ENCODE measurements around the gene SUPV3L1. TPM values are rescaled to one million over a fixed set of nuclear protein-coding genes. Genes with fewer than 3 reads are reported as not detected.
A peak's percentile ranks its signal among the peaks of the same experiment; 100 is the strongest.

Gene SUPV3L1
- total RNA-seq, 1 experiment from 2014 or later: 38.7 TPM

GRCh38 chr10:69232252-69232651 is 52.2 kb downstream of the SUPV3L1 start:
- no peaks in the 10 kb centered on the region for H3K27me3 ChIP-seq (ENCODE audit: control insufficient read depth, insufficient read depth, low read length)
- DNase-seq: peak; percentile 59
- no peak overlapping the region for H3K4me3 ChIP-seq (ENCODE audit: insufficient read depth, low read depth, low read length)
- H3K36me3 ChIP-seq (replicated peaks; ENCODE audit: control insufficient read depth, insufficient read depth, low read length): no peaks in the 10 kb centered on the region

GRCh38 chr10:69232736-69233480 is 52.9 kb downstream of the SUPV3L1 start:
- DNase-seq: no peak
- Histone ChIP-seq H3K36me3 (replicated peaks; ENCODE audit: control insufficient read depth, insufficient read depth, low read length) (no peaks in the 10 kb centered on the region), H3K4me3 (ENCODE audit: insufficient read depth, low read depth, low read length) (no peak overlapping the region), H3K27me3 (ENCODE audit: control insufficient read depth, insufficient read depth, low read length) (no peaks in the 10 kb centered on the region)

- no peak for DNase-seq
- H3K27me3 ChIP-seq (ENCODE audit: control insufficient read depth, insufficient read depth, low read length): no peaks in the 10 kb centered on the region
- H3K36me3 ChIP-seq (replicated peaks; ENCODE audit: control insufficient read depth, insufficient read depth, low read length): no peaks in the 10 kb centered on the region
- no peak overlapping the region for H3K4me3 ChIP-seq (ENCODE audit: insufficient read depth, low read depth, low read length)
Measured at GRCh38 chr10:69234447-69234846, 54.4 kb downstream of the SUPV3L1 start.

GRCh38 chr10:69237528-69238159 is 57.6 kb downstream of the SUPV3L1 start:
- Histone ChIP-seq H3K27me3 (ENCODE audit: control insufficient read depth, insufficient read depth, low read length) (no peaks in the 10 kb centered on the region), H3K36me3 (replicated peaks; ENCODE audit: control insufficient read depth, insufficient read depth, low read length) (no peaks in the 10 kb centered on the region), H3K4me3 (ENCODE audit: insufficient read depth, low read depth, low read length) (no peak overlapping the region)
- DNase-seq: peak; percentile 89

GRCh38 chr10:69239136-69239535 is 59.1 kb downstream of the SUPV3L1 start:
- no peak for DNase-seq
- H3K36me3 ChIP-seq (replicated peaks; ENCODE audit: control insufficient read depth, insufficient read depth, low read length): no peaks in the 10 kb centered on the region
- H3K27me3 ChIP-seq (ENCODE audit: control insufficient read depth, insufficient read depth, low read length): no peaks in the 10 kb centered on the region
- no peak overlapping the region for H3K4me3 ChIP-seq (ENCODE audit: insufficient read depth, low read depth, low read length)

GRCh38 chr10:69239816-69240434 is 59.9 kb downstream of the SUPV3L1 start:
- Histone ChIP-seq H3K36me3 (replicated peaks; ENCODE audit: control insufficient read depth, insufficient read depth, low read length) (no peaks in the 10 kb centered on the region), H3K27me3 (ENCODE audit: control insufficient read depth, insufficient read depth, low read length) (no peaks in the 10 kb centered on the region), H3K4me3 (ENCODE audit: insufficient read depth, low read depth, low read length) (no peak overlapping the region)
- no peak for DNase-seq

- no peaks in the 10 kb centered on the region for H3K36me3 ChIP-seq (replicated peaks; ENCODE audit: control insufficient read depth, insufficient read depth, low read length)
- H3K4me3 ChIP-seq (ENCODE audit: insufficient read depth, low read depth, low read length): no peak overlapping the region
- H3K27me3 ChIP-seq (ENCODE audit: control insufficient read depth, insufficient read depth, low read length): no peaks in the 10 kb centered on the region
- DNase-seq: no peak
Measured at GRCh38 chr10:69240455-69240854, 60.4 kb downstream of the SUPV3L1 start.

- no peaks in the 10 kb centered on the region for H3K36me3 ChIP-seq (replicated peaks; ENCODE audit: control insufficient read depth, insufficient read depth, low read length)
- H3K4me3 ChIP-seq (ENCODE audit: insufficient read depth, low read depth, low read length): no peak overlapping the region
- H3K27me3 ChIP-seq (ENCODE audit: control insufficient read depth, insufficient read depth, low read length): no peaks in the 10 kb centered on the region
- no peak for DNase-seq
Measured at GRCh38 chr10:69241575-69241974, 61.5 kb downstream of the SUPV3L1 start.

GRCh38 chr10:69242040-69242851 is 62.2 kb downstream of the SUPV3L1 start:
- DNase-seq: no peak
- no peaks in the 10 kb centered on the region for H3K36me3 ChIP-seq (replicated peaks; ENCODE audit: control insufficient read depth, insufficient read depth, low read length)
- H3K4me3 ChIP-seq (ENCODE audit: insufficient read depth, low read depth, low read length): no peak overlapping the region
- no peaks in the 10 kb centered on the region for H3K27me3 ChIP-seq (ENCODE audit: control insufficient read depth, insufficient read depth, low read length)

- Histone ChIP-seq H3K4me3 (ENCODE audit: insufficient read depth, low read depth, low read length) (no peak overlapping the region), H3K36me3 (replicated peaks; ENCODE audit: control insufficient read depth, insufficient read depth, low read length) (no peaks in the 10 kb centered on the region), H3K27me3 (ENCODE audit: control insufficient read depth, insufficient read depth, low read length) (no peaks in the 10 kb centered on the region)
- no peak for DNase-seq
Measured at GRCh38 chr10:69242852-69243212, 62.8 kb downstream of the SUPV3L1 start.

GRCh38 chr10:69243817-69244216 is 63.8 kb downstream of the SUPV3L1 start:
- Histone ChIP-seq H3K4me3 (ENCODE audit: insufficient read depth, low read depth, low read length) (no peak overlapping the region), H3K27me3 (ENCODE audit: control insufficient read depth, insufficient read depth, low read length) (no peaks in the 10 kb centered on the region), H3K36me3 (replicated peaks; ENCODE audit: control insufficient read depth, insufficient read depth, low read length) (no peaks in the 10 kb centered on the region)
- DNase-seq: no peak

- no peaks in the 10 kb centered on the region for H3K27me3 ChIP-seq (ENCODE audit: control insufficient read depth, insufficient read depth, low read length)
- H3K4me3 ChIP-seq (ENCODE audit: insufficient read depth, low read depth, low read length): no peak overlapping the region
- no peaks in the 10 kb centered on the region for H3K36me3 ChIP-seq (replicated peaks; ENCODE audit: control insufficient read depth, insufficient read depth, low read length)
- no peak for DNase-seq
Measured at GRCh38 chr10:69246036-69246435, 66.0 kb downstream of the SUPV3L1 start.

GRCh38 chr10:69246581-69247312 is 66.7 kb downstream of the SUPV3L1 start:
- Histone ChIP-seq H3K27me3 (ENCODE audit: control insufficient read depth, insufficient read depth, low read length) (no peaks in the 10 kb centered on the region), H3K4me3 (ENCODE audit: insufficient read depth, low read depth, low read length) (no peak overlapping the region), H3K36me3 (replicated peaks; ENCODE audit: control insufficient read depth, insufficient read depth, low read length) (no peaks in the 10 kb centered on the region)
- no peak for DNase-seq

GRCh38 chr10:69247313-69247710 is 67.3 kb downstream of the SUPV3L1 start:
- Histone ChIP-seq H3K36me3 (replicated peaks; ENCODE audit: control insufficient read depth, insufficient read depth, low read length) (no peaks in the 10 kb centered on the region), H3K4me3 (ENCODE audit: insufficient read depth, low read depth, low read length) (no peak overlapping the region), H3K27me3 (ENCODE audit: control insufficient read depth, insufficient read depth, low read length) (no peaks in the 10 kb centered on the region)
- no peak for DNase-seq
